Thymus (tissue), 11 donors: ENCODE results near the gene FAM161A. TPM values are rescaled to one million over a fixed set of nuclear protein-coding genes. Genes with fewer than 3 reads are reported as not detected.
"Not testable (repeated sequence)": the region's sequence is repeated elsewhere in the genome, so short reads cannot be mapped to it uniquely, and the experiment has no call there.

ENCODE experiments used
- DNase-seq, 9 donors: peaks; one replicate each; pipeline ENCODE4 v3.0.0-alpha.2; 2013; ENCODE audit warnings: low spot score in 9 of 9, low read depth in 6 of 9, missing footprints in 1 of 9
- H3K27ac ChIP-seq, 2 donors: one replicate each; pipeline ENCODE4 v1.5.1; 2013; ENCODE audit warnings: control low read depth in 1 of 2, low read depth in 1 of 2, low read length in 1 of 2, mild to moderate bottlenecking in 1 of 2, moderate library complexity in 1 of 2
- H3K27me3 ChIP-seq, 2 donors: one replicate each; pipeline ENCODE4 v1.5.1; 2013; ENCODE audit warnings: low read length in 1 of 2; ENCODE audit not compliant: control insufficient read depth in 2 of 2, insufficient read depth in 1 of 2
- H3K36me3 ChIP-seq, 2 donors: one replicate each; pipeline ENCODE4 v1.5.1; 2013; ENCODE audit warnings: low read length in 1 of 2, mild to moderate bottlenecking in 1 of 2, moderate library complexity in 1 of 2; ENCODE audit not compliant: control insufficient read depth in 2 of 2, insufficient read depth in 2 of 2
- H3K4me1 ChIP-seq, 2 donors: one replicate each; pipeline ENCODE4 v1.5.1; 2013; ENCODE audit warnings: low read length in 2 of 2; ENCODE audit not compliant: control insufficient read depth in 2 of 2, insufficient read depth in 2 of 2
- H3K4me3 ChIP-seq, 2 donors: one replicate each; pipeline ENCODE4 v1.5.1; 2013; ENCODE audit warnings: low read length in 2 of 2, control low read depth in 1 of 2, mild to moderate bottlenecking in 1 of 2
- H3K9me3 ChIP-seq, 2 donors: one replicate each; pipeline ENCODE4 v1.5.1; 2013; ENCODE audit warnings: low read length in 1 of 2, mild to moderate bottlenecking in 1 of 2; ENCODE audit not compliant: control insufficient read depth in 2 of 2, insufficient read depth in 1 of 2
- WGBS: extraction: QIAGEN DNeasy Blood & Tissue Kit; methylation state at CpG from one replicate; pipeline ENCODE4 v1.1.7; 2013; 5-methylcytosine and 5-hydroxymethylcytosine counted together
- polyA plus RNA-seq: library from polyadenylated mRNA; stranded (reverse); fragments of 200-250 nt; gene quantifications from one replicate; pipeline ENCODE4 v1.2.3, GENCODE V29; 2013
- total RNA-seq: library from RNA; stranded (reverse); fragments of 120-200 nt; gene quantifications from one replicate; pipeline ENCODE4 v1.2.4, GENCODE V29; 2013
- donor health status: healthy.

Gene FAM161A
- total and polyA plus RNA-seq, 2 donors = 2.2 to 4.0 TPM

DNA sequence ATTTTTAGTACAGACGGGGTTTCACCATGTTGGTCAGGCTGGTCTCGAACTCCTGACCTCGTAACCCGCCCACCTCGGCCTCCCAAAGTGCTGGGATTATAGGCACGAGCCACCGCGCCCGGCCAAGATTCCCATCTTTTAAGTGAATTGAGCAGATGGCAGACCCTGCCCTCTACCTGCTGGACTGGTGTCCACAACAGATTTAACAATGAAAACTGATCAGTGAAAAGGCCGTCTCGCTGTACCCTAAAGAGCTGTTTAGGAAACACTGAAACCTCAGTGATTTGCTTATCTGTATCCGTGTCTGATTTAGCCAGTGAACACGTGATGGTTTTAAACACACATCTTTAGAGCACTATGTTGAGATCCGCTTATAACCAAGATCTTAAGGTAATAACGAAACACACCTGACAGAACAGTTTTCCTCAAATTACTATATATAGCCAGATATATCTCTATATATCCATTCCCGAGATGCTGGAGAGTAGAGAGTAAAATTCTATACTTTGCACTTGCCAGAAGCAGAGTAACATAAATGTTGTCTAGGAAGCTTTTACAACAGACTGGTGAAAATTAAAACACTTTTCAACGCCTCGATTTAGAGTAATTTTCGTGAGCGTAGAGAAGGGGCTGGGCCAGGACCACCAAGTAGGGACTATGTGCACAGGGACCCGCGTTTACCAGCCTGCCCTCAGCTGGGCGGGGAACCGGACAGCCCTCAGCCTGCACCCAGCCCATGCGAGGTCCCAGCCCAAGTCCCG, 594 bp downstream of the FAM161A start:
- Histone ChIP-seq H3K4me3 (peak overlapping the region; percentile 59 to 94), H3K9me3 (no peaks in the 10 kb centered on the region), H3K4me1 (peaks cover 5 to 13% of the 10 kb centered on the region in 2 donors), H3K27me3 (no peaks in the 10 kb centered on the region), H3K27ac (peak overlapping the region; percentile 44 to 84), H3K36me3 (no peaks in the 10 kb centered on the region)
- WGBS = 30% methylated on average over 26 of the region's 26 CpGs
- DNase-seq = peak in 3 of 9 donors; percentile 2 to 15 (median 10)

DNA sequence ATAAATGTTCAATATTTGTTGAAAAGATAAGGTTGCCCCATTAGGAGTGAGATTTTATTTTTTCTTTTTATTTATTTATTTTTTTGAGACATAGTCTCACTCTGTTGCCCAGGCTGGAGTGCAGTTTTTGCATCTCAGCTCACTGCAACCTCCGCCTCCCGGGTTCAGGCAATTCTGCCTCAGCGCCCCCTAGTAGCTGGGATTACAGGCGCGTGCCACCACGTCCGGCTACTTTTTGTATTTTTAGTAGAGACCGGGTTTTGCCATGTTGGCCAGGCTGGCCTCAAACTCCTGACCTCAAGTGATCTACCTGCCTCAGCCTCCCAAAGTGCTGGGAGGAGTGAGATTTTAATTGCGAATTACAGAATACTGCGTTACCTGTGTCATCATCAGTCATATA, 2.6 kb downstream of the FAM161A start:
- H3K27ac ChIP-seq, H3K36me3 ChIP-seq, H3K4me3 ChIP-seq, H3K9me3 ChIP-seq, H3K27me3 ChIP-seq, DNase-seq: not testable (repeated sequence)
- WGBS = 98% methylated on average over 10 of the region's 10 CpGs
- peaks cover 5 to 13% of the 10 kb centered on the region in 2 donors for H3K4me1 ChIP-seq

DNA sequence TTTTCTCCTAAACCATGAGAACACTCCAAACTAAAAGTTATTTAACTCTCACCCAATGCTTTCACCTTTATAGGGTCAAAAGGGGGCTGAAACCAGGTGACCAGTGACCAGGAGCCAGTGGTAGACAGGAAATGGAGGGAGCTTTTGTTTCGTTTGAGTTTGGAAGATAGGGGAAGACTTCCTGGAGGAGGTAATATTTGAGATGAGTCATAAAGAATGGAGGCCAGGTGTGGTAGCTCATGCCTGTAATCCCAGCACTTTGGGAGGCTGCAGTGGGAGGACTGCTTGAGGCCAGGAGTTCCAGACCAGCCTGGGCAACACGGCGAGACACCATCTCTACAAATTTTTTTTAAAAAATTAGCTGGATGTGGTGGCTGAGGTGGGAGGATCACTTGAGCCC, 8.5 kb downstream of the FAM161A start:
- Histone ChIP-seq H3K4me1 (no peaks in the 10 kb centered on the region), H3K27ac (no peak overlapping the region), H3K9me3 (no peaks in the 10 kb centered on the region), H3K27me3 (no peaks in the 10 kb centered on the region), H3K36me3 (no peaks in the 10 kb centered on the region), H3K4me3 (no peak overlapping the region)
- 91% methylated on average over 3 of the region's 3 CpGs for WGBS
- no peak for DNase-seq

DNA sequence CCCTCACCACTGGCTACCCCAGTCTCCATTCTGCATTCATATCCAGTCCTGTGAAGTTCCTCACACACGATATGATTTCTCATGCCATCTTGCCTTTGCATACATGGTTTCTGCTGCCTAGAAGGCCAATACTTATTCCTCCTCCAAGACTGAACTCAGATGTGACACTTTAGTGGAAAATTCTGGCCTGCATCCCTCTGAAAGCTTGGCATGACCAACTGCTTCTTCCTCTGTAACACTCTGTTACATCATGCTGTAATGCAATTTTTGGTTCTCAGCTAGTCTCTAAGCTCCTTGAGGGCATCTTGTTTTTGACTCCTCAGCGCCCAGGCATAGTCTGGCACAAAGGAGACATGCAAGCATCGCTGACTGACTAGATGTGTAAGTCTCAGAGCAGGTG, 12.6 kb downstream of the FAM161A start:
- no peak for DNase-seq
- no peak overlapping the region for H3K27ac ChIP-seq
- H3K4me3 ChIP-seq = no peak overlapping the region
- WGBS = 95% methylated on average over 3 of the region's 3 CpGs
- H3K36me3 ChIP-seq = no peaks in the 10 kb centered on the region
- H3K27me3 ChIP-seq = no peaks in the 10 kb centered on the region
- H3K4me1 ChIP-seq = no peaks in the 10 kb centered on the region
- H3K9me3 ChIP-seq = no peaks in the 10 kb centered on the region

DNA sequence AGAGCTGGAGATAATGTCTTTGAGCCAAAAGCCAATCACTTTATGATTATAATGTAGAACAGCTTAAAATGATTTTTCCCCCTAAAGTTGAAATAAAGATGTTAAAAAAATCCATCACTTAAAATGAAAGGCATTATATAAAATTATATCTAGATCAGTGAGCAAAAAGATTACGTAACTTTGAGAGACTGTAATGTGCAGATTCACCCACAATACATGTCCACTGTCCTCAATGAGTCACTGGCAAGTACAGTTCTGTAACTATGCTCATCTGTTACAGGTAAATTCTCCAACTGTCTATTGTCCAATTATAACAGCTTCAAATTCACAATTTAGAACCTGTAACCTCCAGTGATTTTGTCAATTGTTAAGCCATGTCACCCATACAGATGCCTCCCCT, 19.0 kb downstream of the FAM161A start:
- no peaks in the 10 kb centered on the region for H3K9me3 ChIP-seq
- WGBS = 97% methylated on average over 1 of the region's 1 CpG
- no peak overlapping the region for H3K4me3 ChIP-seq
- no peaks in the 10 kb centered on the region for H3K36me3 ChIP-seq
- no peaks in the 10 kb centered on the region for H3K27me3 ChIP-seq
- H3K4me1 ChIP-seq = no peaks in the 10 kb centered on the region
- DNase-seq = no peak
- no peak overlapping the region for H3K27ac ChIP-seq

DNA sequence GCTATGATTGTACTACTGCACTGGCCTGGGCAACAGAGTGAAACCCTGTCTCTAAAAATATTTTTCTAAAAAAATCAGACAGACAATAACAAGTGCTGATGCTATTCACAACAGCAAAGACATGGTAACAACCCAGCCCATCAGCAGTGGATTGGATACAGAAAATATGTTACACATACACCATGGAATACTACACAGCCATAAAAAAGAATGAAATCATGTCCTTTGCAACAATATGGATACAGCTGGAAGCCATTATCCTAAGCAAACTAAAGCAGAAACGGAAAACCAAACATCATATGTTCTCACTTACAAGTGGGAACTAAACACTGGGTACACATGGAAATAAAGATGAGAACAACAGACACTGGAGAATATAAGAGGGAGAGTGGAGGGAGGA, 19.9 kb downstream of the FAM161A start:
- no peaks in the 10 kb centered on the region for H3K4me1 ChIP-seq
- H3K27ac ChIP-seq = no peak overlapping the region
- H3K36me3 ChIP-seq = no peaks in the 10 kb centered on the region
- DNase-seq = no peak
- 99% methylated on average over 1 of the region's 1 CpG for WGBS
- no peaks in the 10 kb centered on the region for H3K9me3 ChIP-seq
- H3K4me3 ChIP-seq = no peak overlapping the region
- no peaks in the 10 kb centered on the region for H3K27me3 ChIP-seq

DNA sequence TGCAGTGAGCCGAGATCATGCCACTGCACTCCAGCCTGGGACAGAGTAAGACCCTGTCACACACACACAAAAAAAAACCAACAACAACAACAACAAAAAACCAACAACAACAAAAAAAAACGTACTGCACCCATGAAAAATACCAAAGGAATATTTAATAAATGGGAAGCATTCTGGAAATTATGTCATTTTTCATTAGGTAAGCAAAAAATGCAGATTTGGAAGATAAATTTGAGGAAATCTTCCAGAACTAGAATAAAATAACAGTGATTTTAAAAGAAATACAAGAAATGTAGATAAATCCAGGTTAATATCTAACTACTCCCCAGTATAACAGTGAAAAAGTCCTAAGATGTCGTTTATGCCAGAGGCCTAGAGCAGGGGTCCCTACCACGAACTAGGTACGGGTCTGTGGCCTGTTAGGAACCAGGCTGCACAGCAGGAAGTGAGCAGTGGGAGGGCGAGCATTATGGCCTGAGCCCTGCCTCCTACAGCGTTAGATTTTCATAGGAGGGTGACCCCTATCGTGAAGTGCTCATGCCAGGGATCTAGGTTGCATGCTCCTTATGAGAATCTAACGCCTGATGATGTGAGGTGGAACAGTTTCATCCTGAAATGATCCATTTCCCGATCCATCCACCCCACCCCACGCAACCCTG, 21.5 kb downstream of the FAM161A start:
- Histone ChIP-seq H3K36me3 (no peaks in the 10 kb centered on the region), H3K4me1 (no peaks in the 10 kb centered on the region), H3K9me3 (no peaks in the 10 kb centered on the region), H3K27ac (no peak overlapping the region), H3K27me3 (no peaks in the 10 kb centered on the region), H3K4me3 (no peak overlapping the region)
- WGBS = 95% methylated on average over 11 of the region's 11 CpGs
- DNase-seq = no peak

DNA sequence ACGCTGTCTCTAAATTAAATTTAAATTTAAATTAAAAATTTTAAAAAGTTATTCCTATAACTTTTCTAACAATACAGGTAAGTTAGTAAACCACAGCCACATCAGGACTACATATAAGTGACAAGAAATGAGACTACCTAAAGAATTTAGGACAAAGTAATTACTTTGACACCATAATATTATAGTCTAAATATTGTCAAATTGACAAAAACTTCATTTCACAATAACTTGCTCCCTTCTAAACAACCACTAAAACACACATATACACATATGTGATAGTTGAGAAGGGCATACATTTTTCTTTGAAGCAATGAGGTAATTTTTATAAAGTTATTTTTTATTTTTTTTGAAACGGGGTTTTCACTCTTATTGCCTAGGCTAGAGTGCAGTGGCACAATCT, 31.6 kb downstream of the FAM161A start:
- no peaks in the 10 kb centered on the region for H3K4me1 ChIP-seq
- H3K36me3 ChIP-seq = no peaks in the 10 kb centered on the region
- no peak overlapping the region for H3K4me3 ChIP-seq
- H3K27ac ChIP-seq = no peak overlapping the region
- DNase-seq = no peak
- no peaks in the 10 kb centered on the region for H3K27me3 ChIP-seq
- no peaks in the 10 kb centered on the region for H3K9me3 ChIP-seq
- 98% methylated on average over 2 of the region's 2 CpGs for WGBS

DNA sequence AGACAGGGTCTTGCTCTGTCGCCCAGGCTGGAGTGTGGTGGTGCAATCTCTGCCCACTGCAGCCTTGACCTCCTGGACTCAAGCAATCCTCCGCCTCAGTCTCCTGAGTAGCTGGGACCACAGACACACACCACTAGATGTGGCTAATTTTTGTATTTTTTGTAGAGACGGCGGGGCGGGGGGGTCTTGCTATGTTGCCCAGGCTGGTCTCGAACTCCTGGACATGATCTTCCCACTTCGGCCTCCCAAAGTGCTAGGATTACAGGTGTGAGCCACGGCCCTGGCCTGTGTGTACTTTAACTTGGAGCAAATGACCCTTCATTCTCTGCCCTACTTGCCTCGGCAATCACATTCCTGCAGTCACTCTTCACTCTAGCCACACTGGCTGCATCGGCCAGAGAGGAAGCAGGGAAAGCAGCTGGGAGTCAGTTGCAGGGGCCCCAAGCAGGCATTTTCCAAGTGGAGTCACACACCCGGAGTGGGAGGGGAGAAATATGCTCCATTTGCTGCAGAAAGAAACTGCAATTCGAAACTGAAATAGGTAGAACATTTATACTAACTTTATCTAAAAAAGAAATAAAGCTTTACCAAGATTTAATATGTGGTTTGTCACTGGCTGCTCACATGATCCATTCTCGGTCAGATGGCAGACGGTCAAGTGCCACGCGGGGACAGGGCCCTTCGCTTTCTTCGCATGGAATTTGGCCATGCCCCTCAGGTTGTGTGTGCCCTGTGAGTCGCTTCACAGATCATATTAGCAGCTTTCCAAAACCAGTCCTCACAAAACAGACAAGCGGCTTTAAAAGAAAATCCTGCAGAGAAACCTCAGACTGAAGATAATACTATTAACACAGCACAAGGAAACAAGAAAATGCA, 37.1 kb downstream of the FAM161A start:
- H3K27ac ChIP-seq = peak overlapping the region in 1 of 2 donors; percentile 47
- H3K27me3 ChIP-seq = no peaks in the 10 kb centered on the region
- H3K4me1 ChIP-seq = no peaks in the 10 kb centered on the region
- 94% methylated on average over 20 of the region's 20 CpGs for WGBS
- H3K36me3 ChIP-seq = no peaks in the 10 kb centered on the region
- H3K9me3 ChIP-seq = no peaks in the 10 kb centered on the region
- no peak for DNase-seq
- H3K4me3 ChIP-seq = no peak overlapping the region
